Smooth muscle cell (in vitro differentiated cells): ENCODE results near the gene HOXA9. TPM values are rescaled to one million over a fixed set of nuclear protein-coding genes. Genes with fewer than 3 reads are reported as not detected.

Source experiments
- DNase-seq: peaks from one replicate; lab custom pipeline; 2025; ENCODE audit not compliant: unreplicated experiment; lab: John Stamatoyannopoulos, UW
- H2AFZ ChIP-seq: fragments of 200-600 bp; sonication (generic); 2 replicates; pipeline ENCODE4 v1.6.0; 2016; ENCODE audit warnings: antibody characterized with exemption, low read depth, mild to moderate bottlenecking
- H3F3A ChIP-seq: fragments of 200-600 bp; sonication (generic); 2 replicates; pipeline ENCODE4 v1.6.0; 2017; ENCODE audit warnings: antibody characterized with exemption, low read depth
- H3K27ac ChIP-seq: fragments of 200-600 bp; sonication (generic); 2 replicates; pipeline ENCODE4 v1.5.1; 2016; ENCODE audit warnings: low read depth, mild to moderate bottlenecking
- H3K27me3 ChIP-seq: fragments of 200-600 bp; sonication (generic); 2 replicates; pipeline ENCODE4 v1.6.1; 2016; ENCODE audit warnings: low read depth, mild to moderate bottlenecking
- H3K36me3 ChIP-seq: fragments of 200-600 bp; sonication (generic); 2 replicates; pipeline ENCODE4 v1.5.1; 2016; ENCODE audit warnings: low read depth
- H3K4me1 ChIP-seq: fragments of 200-600 bp; sonication (generic); 2 replicates; pipeline ENCODE4 v1.5.1; 2016; ENCODE audit warnings: low read depth
- H3K4me2 ChIP-seq: fragments of 200-600 bp; sonication (generic); 2 replicates; pipeline ENCODE4 v1.6.0; 2016; ENCODE audit warnings: mild to moderate bottlenecking
- H3K4me3 ChIP-seq: fragments of 200-600 bp; sonication (generic); 2 replicates; pipeline ENCODE4 v1.5.1; 2016; ENCODE audit warnings: mild to moderate bottlenecking
- H3K79me2 ChIP-seq: fragments of 200-600 bp; sonication (generic); 2 replicates; pipeline ENCODE4 v1.6.0; 2016; ENCODE audit warnings: low read depth, mild to moderate bottlenecking
- H3K9ac ChIP-seq: fragments of 200-600 bp; sonication (generic); 2 replicates; pipeline ENCODE4 v1.6.0; 2016; ENCODE audit warnings: low read depth
- H3K9me3 ChIP-seq: fragments of 200-600 bp; sonication (generic); replicated peaks from 2 replicates; pipeline ENCODE4 v1.5.1; 2016; ENCODE audit warnings: low read depth
- H4K20me1 ChIP-seq: fragments of 200-600 bp; sonication (generic); 2 replicates; pipeline ENCODE4 v1.6.0; 2016; ENCODE audit warnings: low read depth
- WGBS: methylation state at CpG from one replicate; pipeline ENCODE4 v1.1.7; 2016; ENCODE audit warnings: low lambda C conversion rate; 5-methylcytosine and 5-hydroxymethylcytosine counted together
- polyA plus RNA-seq: library from polyadenylated mRNA; unstranded; fragments of >200 nt; fragmentation: Nextera tagmentation; extraction: Ambion mirVana; gene quantifications from 2 replicates; pipeline ENCODE4 v1.2.1, GENCODE V29; 2016
- total RNA-seq: library from RNA; depleted of rRNA; stranded (reverse); fragments of >200 nt; gene quantifications from 2 replicates; pipeline ENCODE4 v1.2.3, GENCODE V29; 2014
- TF ChIP-seq, protein P1 (sequence below): fragments of 200-600 bp; sonication (generic); IDR thresholded peaks from 2 replicates; pipeline ENCODE4 v1.5.1; 2017; ENCODE audit warnings: borderline replicate concordance, mild to moderate bottlenecking, antibody characterized with exemption; ENCODE audit not compliant: insufficient read depth, poor library complexity, severe bottlenecking

Gene HOXA9
- total and polyA plus RNA-seq, 2 experiments from 2014 or later, result 12.6 to 35.8 TPM

- no peaks in the 10 kb centered on the region for H3K36me3 ChIP-seq
- no peaks in the 10 kb centered on the region for H3F3A ChIP-seq
- H3K4me2 ChIP-seq, result peak overlapping the region; percentile 83
- no peaks in the 10 kb centered on the region for H4K20me1 ChIP-seq
- peaks cover 7% of the 10 kb centered on the region for H3K4me1 ChIP-seq
- H3K27ac ChIP-seq, result no peak overlapping the region
- H3K4me3 ChIP-seq, result peak overlapping the region; percentile 29
- H3K79me2 ChIP-seq, result no peaks in the 10 kb centered on the region
- H2AFZ ChIP-seq, result no peak overlapping the region
- peaks cover 100% of the 10 kb centered on the region for H3K27me3 ChIP-seq
- no peaks in the 10 kb centered on the region for H3K9me3 ChIP-seq
- TF ChIP-seq, protein P1, sequence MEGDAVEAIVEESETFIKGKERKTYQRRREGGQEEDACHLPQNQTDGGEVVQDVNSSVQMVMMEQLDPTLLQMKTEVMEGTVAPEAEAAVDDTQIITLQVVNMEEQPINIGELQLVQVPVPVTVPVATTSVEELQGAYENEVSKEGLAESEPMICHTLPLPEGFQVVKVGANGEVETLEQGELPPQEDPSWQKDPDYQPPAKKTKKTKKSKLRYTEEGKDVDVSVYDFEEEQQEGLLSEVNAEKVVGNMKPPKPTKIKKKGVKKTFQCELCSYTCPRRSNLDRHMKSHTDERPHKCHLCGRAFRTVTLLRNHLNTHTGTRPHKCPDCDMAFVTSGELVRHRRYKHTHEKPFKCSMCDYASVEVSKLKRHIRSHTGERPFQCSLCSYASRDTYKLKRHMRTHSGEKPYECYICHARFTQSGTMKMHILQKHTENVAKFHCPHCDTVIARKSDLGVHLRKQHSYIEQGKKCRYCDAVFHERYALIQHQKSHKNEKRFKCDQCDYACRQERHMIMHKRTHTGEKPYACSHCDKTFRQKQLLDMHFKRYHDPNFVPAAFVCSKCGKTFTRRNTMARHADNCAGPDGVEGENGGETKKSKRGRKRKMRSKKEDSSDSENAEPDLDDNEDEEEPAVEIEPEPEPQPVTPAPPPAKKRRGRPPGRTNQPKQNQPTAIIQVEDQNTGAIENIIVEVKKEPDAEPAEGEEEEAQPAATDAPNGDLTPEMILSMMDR, result no peak
- WGBS, result 28% methylated on average over 15 of the region's 15 CpGs
- H3K9ac ChIP-seq, result no peak overlapping the region
- no peak for DNase-seq
These were observed 25.0 kb downstream of the HOXA9 start for GRCh38 chr7:27140126-27140857.

GRCh38 chr7:27139334-27140125 is 25.8 kb downstream of the HOXA9 start:
- no peaks in the 10 kb centered on the region for H4K20me1 ChIP-seq
- WGBS, result 2% methylated on average over 47 of the region's 53 CpGs
- H3K27me3 ChIP-seq, result peaks cover 100% of the 10 kb centered on the region
- H2AFZ ChIP-seq, result no peak overlapping the region
- no peaks in the 10 kb centered on the region for H3F3A ChIP-seq
- H3K36me3 ChIP-seq, result no peaks in the 10 kb centered on the region
- peaks cover 7% of the 10 kb centered on the region for H3K4me1 ChIP-seq
- no peak overlapping the region for H3K27ac ChIP-seq
- no peaks in the 10 kb centered on the region for H3K9me3 ChIP-seq
- peak overlapping the region; percentile 29 for H3K4me3 ChIP-seq
- no peak overlapping the region for H3K9ac ChIP-seq
- peak overlapping the region; percentile 83 for H3K4me2 ChIP-seq
- TF ChIP-seq, protein P1, result no peak
- no peak for DNase-seq
- no peaks in the 10 kb centered on the region for H3K79me2 ChIP-seq

DNA sequence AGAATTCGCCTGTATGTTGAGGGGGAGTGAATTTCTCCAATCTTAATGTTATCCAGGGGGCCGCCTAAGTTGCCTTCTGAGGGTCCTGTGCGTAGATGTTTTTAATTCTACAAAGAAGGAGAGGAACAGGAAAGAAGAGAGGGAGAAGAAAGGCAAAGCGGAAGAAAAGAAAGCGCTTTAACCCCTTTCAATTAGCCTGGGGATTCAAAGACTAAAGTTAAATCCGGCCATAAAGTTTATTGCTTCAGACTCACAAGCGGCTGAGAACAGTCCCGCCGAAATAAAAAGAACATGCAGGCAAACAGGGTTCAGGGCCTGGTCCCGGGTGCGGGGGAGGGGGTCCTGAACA is 26.4 kb downstream of the HOXA9 start:
- WGBS, result 10% methylated on average over 11 of the region's 11 CpGs
- H3K4me1 ChIP-seq, result peaks cover 7% of the 10 kb centered on the region
- TF ChIP-seq, protein P1, result no peak
- H3K4me3 ChIP-seq, result peak overlapping the region; percentile 29
- H2AFZ ChIP-seq, result no peak overlapping the region
- H3K4me2 ChIP-seq, result peak overlapping the region; percentile 83
- no peak overlapping the region for H3K9ac ChIP-seq
- peaks cover 100% of the 10 kb centered on the region for H3K27me3 ChIP-seq
- no peaks in the 10 kb centered on the region for H4K20me1 ChIP-seq
- H3K9me3 ChIP-seq, result no peaks in the 10 kb centered on the region
- no peak for DNase-seq
- no peak overlapping the region for H3K27ac ChIP-seq
- H3K79me2 ChIP-seq, result no peaks in the 10 kb centered on the region
- no peaks in the 10 kb centered on the region for H3K36me3 ChIP-seq
- no peaks in the 10 kb centered on the region for H3F3A ChIP-seq
